Measurements from ENCODE around the gene AEBP1. TPM values are rescaled to one million over a fixed set of nuclear protein-coding genes. Genes with fewer than 3 reads are reported as not detected.

Gene AEBP1
- total RNA-seq, 1 donor from 2014 or later = 12.4 TPM

DNA sequence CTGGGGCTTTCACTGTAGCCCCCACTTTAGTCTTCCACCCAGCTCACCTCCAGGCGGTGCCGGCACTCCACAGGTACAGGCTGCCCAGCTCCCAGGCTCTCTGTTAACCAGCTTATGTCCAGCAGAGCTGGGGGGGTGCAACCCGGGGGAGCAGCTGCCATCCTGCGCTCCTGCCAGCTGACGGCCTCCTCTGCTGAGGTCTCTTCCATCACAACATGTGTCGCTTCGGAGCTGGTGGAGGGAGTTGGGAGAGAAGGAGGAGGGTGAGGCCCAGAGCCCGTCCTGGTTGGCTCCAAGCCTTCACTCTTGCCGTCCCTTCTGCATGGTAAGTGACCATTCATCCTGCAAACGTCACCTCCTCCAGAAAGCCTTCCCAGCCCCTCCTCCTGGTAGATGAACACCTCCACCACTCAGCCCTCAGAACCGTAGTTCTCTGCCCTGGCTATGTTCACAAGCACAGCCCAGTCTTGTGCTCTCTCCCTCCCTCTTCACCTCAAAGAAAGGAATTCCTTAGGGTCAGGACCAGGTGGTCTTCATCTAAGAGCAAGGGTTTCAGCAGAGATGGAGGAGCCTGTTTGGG, 23.4 kb upstream of the AEBP1 start:
- no peak for ATAC-seq (ENCODE audit: poor library complexity)
- intact Hi-C loops (cut with DNase I) = loop anchor here (5.0 kb wide), 1 partner anchor 42 kb away; the partner anchor contains the start of gene POLD2
- no peak for DNase-seq

DNA sequence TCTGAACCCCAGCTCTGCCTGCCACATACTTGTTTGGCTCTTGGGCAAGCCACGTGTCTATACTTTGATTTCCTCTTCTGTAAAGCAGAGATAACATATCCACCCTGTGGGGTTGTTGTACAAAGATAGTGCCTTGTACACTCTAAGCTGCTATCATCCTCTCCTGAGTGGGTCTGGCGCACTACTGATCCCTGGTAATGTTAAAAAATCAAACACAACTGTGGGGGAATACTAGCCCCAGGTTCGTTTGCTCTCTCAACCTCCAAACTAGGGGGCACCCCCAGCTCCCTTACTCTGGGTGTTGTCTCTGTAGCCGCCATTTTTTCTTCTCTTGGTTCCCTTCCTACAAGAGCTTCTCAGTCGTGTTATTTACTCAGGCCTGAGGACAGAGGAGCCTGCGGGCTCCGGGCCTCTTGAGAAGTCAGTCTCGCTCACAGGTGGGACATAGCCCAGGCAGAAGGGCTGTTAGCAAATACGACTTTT, 22.8 kb upstream of the AEBP1 start:
- intact Hi-C loops (cut with DNase I) = loop anchor here (5.0 kb wide), 1 partner anchor 41 kb away; the partner anchor contains the start of gene POLD2
- ATAC-seq (ENCODE audit: poor library complexity) = no peak
- DNase-seq = no peak

DNA sequence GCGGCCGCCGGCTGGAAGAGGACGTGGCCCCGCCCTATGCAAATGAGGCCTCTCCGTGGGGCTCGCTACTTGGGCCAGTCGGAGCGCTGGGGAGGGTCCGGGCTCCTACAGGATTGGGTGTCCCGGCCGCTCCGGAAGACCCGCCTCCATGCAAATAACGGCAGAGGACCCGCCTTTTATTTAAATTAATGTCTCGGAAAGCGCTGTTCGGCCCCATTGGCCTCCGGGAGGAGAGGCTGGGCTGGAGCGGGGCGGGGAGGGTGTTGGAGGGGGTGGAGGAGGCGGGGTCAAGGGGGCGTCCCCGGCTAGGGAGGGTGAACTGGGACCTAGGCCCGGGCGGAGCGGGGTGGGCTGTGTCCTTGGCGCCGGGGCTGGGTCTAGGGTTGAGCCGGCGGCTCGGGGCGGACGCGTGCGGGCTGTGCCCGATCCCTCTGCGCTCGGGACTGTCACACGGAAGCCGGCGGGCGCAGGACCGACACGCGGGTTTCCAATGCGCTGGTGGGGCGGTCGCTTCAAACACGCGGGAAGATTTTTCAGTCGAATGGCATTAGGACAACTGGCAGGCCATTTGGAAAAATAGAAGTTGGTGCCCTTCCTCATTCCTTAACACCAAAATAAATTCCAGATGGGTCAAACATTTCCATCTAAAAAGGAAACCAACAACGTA, 21.5 kb upstream of the AEBP1 start:
- intact Hi-C loops (cut with DNase I) = loop anchor here (5.0 kb wide), 1 partner anchor 40 kb away; the partner anchor contains the start of gene POLD2
- DNase-seq = peak; percentile 100
- peak; percentile 91 for ATAC-seq (ENCODE audit: poor library complexity)

DNA sequence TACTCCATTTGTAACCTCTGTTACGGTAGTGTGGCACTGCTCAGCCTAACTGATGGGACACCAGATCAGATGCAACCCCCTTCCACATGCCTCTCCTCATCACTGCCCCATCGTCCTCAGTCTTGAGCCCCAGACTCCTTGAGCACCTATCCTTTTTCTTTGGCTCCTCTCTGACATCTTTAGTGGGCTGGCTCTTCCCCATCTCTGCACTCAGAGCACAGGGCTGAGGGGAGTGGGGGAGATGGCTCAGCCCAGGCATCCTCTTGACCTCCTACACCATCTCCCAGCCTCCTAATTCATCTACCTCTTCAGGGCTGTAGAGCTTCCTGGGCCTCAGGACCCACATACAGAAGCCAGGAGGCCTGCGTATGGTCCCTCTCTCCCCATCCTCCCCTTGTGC, 20.3 kb upstream of the AEBP1 start:
- DNase-seq = no peak
- intact Hi-C loops (cut with DNase I) = loop anchor here (5.0 kb wide), 1 partner anchor 39 kb away; the partner anchor contains the start of gene POLD2
- ATAC-seq (ENCODE audit: poor library complexity) = no peak

DNA sequence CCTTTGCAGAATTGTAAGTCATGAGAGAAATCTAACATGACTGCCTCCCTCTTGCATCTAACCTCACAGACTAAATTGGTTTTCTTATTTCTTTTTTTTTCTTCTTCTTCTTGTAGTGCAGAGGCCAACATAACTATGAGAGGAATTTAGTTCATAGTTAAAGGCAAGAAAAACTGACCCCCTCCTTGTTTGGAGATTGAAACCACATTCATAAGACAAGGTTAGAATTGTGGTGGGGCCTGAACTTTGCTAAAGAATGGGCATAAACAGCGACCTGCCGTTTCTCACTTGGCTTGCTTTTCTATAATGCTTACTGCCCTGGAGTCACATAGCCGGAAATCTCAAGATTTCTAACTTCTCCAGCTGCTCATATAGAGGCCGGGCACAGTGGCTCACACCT, 19.4 kb upstream of the AEBP1 start:
- DNase-seq (no peak), ATAC-seq (ENCODE audit: poor library complexity) (no peak)
- intact Hi-C loops (cut with DNase I) = loop anchor here (5.0 kb wide), 1 partner anchor 38 kb away; the partner anchor contains the start of gene POLD2

DNA sequence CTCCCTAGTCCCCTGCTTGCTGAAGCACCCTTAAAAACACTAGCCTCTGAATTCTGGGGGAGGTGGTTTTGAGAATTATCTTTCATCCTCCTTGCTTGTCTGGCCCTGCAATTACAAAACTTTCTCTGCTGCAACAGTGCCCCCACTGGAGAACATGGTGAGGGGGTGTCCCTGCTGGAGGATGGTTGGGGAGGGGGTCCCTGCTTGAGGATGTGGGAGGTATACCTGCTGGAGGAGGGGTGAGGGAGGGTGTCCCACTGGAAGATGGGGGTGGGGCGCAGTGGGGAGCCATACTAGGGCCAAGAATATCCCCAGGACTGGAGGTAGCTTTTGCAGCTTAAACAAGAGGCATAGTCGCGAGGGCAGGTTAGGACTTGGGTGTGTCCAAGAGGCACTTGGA, 18.6 kb upstream of the AEBP1 start:
- no peak for DNase-seq
- ATAC-seq (ENCODE audit: poor library complexity) = no peak
- intact Hi-C loops (cut with DNase I) = no loop called here

DNA sequence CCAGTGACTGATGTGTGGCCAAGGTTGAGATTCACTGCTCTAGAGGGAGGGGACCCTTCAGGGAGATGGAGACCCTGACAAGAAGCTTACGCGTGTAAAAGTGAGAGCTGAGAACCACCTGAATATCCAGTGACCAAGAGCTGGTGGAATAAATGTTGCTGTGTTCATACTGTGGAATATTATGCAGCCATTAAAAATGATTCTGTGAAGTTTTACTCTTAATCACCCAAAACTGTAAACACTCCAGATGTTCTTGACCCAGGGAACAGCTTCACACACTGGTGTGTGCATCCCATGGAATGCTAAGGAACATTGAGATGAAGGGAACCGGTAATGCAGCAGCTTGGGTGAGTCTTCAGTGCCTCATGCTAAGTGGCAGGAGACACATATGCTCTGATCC, 17.5 kb upstream of the AEBP1 start:
- intact Hi-C loops (cut with DNase I) = no loop called here
- ATAC-seq (ENCODE audit: poor library complexity) (no peak), DNase-seq (no peak)

DNA sequence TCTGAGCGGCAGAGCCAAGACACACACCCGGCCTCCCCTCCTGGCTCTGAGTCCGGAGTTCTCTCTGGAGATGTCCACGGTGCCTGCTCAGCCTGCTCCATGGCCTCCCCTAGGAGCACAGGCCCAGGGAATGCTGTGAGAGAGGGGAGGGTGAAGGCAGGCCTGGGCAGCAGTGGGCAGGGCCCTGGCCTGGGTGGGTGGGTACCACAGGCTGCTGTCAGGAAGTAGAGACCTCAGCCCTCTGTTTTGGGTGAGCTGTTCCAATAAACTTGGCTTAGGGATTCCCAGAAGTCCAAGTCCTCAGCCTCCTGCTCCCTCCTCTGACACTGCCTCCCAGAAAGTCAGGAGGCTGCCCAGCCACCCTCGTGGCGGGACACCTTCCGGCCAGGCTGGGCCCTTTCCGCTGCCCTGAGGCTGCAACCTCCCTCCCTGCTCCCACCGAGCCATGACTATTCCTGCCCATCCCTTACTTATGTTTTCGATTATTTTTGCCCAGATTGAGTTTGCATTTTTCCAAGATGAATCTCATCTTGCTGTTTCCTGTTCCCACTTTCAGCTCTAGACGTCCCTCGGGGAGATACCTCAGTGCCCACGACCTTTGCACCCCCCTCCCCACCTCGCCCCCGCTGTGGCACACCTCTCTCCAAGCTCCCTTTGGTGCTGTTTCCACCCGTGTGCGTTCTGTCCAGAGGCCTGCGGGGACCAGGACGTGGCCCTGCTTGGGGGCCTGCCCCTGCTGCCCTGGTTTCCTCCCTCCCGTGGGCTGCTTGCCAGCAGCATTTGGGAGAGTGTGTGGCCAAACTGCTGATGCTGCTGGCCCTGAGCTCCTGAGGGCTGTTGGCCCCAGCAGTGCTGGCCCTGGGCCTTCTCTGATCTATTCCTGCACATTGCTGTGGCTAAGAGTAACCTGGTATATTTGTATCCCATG, 16.0 kb upstream of the AEBP1 start:
- intact Hi-C loops (cut with DNase I) = no loop called here
- DNase-seq = peak; percentile 85
- peak; percentile 82 for ATAC-seq (ENCODE audit: poor library complexity)

DNA sequence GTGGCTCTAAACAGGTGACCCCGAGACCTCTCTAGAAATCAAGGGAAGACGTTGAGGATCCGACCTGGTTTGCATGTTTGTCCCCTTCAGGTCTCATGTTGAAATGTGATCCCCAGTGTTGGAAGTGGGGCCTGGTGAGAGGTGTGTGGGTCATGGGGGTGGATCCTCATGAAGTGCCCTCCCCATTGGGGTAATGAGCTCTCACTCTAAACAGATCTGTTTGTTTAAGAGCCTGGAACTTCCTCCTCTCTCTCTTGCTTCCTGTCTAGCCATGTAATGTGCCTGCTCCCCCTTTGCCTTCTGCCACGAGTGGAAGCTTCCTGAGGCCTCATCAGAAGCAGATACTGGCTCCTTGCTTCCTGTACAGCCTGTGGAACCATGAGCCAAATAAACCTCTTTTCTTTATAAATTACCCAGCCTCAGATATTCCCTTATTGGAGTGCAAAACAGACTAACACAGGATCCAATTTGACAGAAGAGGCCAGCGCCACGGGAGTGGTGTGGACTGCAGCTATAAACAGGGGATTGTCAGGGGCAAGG, 11.0 kb upstream of the AEBP1 start:
- DNase-seq = no peak
- no peak for ATAC-seq (ENCODE audit: poor library complexity)
- intact Hi-C loops (cut with DNase I) = no loop called here

DNA sequence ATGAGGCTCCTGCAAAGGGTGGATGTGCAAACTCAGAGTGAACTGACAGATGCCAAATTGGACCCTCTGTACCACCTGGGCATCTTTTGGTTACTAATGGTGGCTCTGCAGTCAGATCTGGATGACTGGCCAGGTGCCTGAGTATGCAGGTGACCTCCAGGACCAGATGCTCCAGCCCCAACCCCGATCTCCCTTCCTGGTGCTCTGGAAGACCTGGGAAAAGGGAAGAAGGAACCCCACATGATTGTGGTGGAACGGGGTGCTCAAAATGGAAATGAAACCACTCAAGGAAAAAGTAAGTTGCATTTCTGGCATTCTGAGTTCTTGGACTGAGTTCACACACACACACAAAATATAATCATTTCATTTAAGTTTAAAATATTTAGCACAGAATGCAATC, 9.8 kb upstream of the AEBP1 start:
- intact Hi-C loops (cut with DNase I) = no loop called here
- DNase-seq = no peak
- no peak for ATAC-seq (ENCODE audit: poor library complexity)

DNA sequence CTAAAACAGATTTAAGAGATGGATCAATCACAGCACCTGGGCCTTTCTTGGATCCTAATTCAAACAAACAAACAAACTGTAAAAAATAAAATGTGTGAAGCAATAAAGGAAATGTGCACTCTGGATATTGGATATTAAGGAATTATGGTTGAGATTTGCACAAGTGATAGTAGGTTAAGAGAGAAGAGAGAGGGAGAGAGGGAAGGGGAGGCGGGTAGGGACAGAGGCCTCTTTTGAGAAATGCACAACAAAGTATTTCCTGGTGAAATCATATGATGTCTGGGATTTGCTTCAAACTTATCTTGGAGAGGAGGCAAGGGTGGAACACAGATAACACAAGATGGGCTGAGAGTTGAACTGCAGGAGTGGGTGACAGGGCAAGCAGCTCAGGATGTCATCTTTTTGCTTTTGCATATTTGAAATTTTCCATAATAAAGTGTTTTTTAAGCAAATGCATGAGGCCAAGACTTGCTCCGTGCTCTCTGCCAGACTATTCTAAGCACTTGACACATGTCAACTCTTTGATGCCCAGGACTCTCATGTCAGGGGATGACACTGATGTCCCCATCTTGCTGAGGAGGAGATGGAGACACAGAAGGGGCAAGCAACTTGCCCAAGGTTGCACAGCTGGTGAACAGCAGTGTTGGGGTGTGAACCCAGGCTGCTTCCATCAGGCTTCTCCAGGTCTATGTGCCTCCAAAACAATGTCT, 9.1 kb upstream of the AEBP1 start:
- ATAC-seq (ENCODE audit: poor library complexity) (no peak), DNase-seq (no peak)
- intact Hi-C loops (cut with DNase I) = no loop called here

DNA sequence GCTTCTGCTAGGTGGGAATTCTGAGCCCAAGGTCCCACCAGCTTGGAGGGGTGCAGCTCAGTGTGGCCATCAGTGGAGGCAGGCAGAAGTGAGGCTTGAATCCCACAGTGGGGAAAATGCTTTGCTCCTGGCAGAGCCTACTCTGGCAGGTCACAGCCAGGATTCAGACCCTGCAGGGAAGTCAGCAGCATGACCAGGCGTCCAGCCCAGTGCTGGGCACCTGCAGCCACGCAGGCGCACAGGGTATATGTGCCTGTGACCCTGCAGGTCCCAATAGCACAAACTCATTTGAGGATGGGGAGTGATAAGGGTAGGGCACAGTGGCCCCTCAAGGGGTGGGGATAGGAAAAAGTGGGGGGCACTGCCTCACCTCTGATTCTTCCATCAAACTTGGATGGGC, 8.4 kb upstream of the AEBP1 start:
- DNase-seq (no peak), ATAC-seq (ENCODE audit: poor library complexity) (no peak)
- intact Hi-C loops (cut with DNase I) = no loop called here

DNA sequence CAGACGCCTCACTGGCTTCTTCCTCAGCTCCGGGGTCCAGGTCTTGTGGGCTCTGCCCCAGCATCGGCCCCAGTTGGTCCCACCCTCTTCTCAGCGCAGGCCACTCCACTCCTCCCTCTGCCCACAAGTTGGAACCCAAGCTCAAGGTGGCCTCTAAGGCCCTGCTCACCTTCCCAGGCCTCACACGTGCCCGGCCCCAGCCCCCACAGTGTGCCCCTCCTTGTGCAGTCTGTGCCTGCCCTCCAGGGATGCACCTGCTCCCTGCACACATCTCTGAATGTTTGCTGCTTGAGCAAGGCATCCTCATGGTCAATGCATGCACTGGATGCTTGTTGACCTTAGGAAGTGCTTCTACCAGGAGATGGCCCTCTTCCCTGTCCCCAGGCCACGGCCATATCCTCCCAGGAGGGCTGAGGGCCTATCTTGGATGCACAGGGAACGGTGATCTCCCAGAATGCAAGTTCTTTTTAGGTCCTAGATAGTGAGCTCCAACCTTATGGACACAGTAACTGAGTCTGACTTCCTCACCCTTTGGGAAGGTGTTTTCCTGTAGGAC, 7.7 kb upstream of the AEBP1 start:
- DNase-seq = no peak
- ATAC-seq (ENCODE audit: poor library complexity) = no peak
- intact Hi-C loops (cut with DNase I) = no loop called here

DNA sequence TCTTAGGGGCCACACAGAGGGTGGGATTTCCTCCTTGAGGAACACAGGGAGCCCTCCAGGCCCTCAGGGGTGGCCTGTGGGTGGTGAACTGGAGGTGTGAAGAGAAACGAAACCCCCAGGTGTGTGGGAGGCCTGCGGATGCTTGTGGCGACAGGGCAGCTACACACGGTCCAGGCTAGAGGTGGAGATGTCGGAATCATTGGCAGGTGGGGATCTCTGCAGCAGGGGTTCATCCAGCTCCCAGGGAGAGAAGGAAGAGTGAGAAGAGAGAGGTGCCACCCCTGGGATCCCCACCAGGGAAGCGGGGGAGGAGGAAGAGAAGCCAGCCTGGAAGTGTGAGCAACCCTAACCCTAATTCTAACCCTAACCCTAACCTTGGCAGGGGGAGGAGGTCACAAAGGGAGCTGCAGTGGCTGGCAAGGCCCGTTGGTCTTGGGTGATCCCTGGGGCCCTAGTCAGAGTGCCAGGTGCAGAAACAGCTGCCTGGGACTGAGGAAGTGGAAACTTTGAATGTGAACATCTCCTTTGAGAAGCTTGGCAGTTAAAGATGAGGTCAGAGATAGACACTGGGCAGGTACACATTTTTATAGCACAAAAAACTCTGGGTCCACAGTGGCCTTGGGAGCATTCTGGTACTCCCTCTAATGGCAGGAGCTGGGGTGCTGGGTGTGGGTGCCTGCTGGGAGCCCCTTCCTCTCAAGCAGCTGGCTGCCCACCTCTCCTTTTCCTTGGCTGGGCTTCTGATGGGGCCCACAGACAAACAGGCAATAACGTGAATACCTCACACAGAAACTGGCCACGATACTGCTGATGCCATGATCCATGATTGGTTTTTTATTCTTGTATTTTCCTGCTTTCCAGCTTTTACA, 6.8 kb upstream of the AEBP1 start:
- no peak for DNase-seq
- intact Hi-C loops (cut with DNase I) = no loop called here

DNA sequence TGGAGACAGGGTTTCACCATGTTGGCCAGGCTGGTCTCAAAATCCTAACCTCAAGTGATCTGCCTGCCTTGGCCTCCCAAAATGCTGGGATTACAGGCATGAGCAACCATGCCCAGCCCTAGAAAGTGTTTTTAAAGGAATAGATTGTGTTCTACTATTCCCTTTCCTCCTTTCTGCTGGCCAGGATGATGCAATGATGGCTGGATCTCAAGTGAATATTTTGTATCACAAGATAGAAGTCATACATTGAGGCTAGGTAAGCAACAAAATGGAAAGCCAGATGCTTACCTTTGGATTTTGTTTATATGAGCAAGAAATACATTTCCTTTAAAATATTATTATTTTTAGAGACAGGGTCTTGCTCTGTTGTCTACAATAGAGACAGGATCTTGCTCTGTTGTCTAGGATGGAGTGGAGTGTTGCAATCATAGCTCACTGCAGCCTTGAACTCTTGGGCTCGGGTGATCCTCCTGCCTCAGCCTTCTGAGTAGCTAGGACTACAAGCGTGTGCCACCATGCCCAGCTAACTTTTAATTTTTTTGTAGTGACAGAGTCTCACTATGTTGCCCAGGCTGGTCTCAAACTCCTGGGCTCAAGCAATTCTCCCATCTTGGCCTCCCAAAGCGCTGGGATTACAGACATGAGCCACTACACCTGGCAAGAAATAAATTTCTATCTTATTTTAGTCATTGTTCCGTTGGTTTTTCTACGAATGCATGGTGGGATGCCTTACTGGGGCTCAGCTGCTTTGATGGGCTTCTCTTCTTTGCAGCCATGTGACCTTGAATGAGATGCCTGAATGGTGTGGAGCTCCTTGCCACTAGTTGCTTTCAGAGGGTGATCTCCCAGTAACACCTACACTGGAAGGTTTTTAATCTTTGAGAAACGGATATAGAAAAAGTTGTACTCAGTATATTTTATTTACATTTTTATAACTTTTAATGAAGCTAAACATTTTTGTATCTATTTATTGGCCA, 5.8 kb upstream of the AEBP1 start:
- intact Hi-C loops (cut with DNase I) = no loop called here
- no peak for DNase-seq
- ATAC-seq (ENCODE audit: poor library complexity) = no peak

More for the DNA sequence above, 6.8 kb upstream of the AEBP1 start:
- no peak for ATAC-seq (ENCODE audit: poor library complexity)

DNA sequence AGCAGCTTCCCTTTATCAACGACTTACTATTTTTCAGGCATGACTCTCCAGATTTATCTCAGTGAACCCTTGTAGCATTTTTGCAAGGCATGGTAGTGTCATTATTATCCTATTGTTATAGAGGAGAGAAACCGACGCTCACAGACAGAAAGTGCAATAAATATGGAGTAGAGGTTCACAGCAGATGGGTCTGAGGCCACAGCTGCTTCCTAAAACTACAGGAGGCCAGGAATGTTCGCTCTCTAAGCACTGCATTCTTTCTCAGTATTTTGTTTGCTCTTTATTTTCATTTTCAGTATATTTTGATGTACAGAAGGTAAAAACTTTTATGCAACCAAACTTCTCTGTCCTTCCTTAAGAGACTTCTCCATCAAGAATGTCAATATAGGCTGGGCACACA, 4.5 kb upstream of the AEBP1 start:
- ATAC-seq (ENCODE audit: poor library complexity) (no peak), DNase-seq (no peak)
- intact Hi-C loops (cut with DNase I) = no loop called here
